Mammary epithelial cell (primary cell): ENCODE measurements around the gene PTPRO.

Experiments
- EZH2 ChIP-seq: IDR thresholded peaks from 2 replicates; pipeline ENCODE4 v1.6.1; 2012; ENCODE audit warnings: low read length, inconsistent platforms, borderline replicate concordance
- TF ChIP-seq, protein P1 (sequence below), 2 donors: IDR thresholded peaks in 1 of 2; conservative IDR thresholded peaks in 1 of 2; 2 replicates each; pipeline ENCODE4 v1.5.1; 2011 to 2012; ENCODE audit warnings: inconsistent platforms in 2 of 2, low read length in 2 of 2, mild to moderate bottlenecking in 2 of 2, control low read depth in 1 of 2, low read depth in 1 of 2; ENCODE audit not compliant: insufficient read depth in 1 of 2; ENCODE audit errors: extremely low read depth in 1 of 2

DNA sequence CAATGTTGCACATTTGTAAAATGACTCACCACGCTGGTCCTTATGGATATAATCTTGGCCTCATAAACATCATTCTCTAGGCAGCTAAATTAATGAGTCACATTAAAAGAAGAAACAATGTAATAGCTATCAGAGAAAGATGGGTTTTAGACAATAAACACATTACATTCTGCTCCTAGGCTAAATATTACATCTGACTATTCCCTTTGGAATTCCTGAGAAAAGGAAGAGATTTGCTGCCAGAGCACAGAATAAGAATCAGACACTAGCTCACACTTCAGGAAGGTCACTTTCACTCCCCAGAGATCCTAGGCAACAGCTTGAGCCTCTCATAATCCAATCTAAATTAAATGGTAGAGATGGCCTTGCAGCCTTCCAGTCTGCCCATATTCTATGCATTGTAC, 218.2 kb downstream of the PTPRO start:
- TF ChIP-seq, protein P1, sequence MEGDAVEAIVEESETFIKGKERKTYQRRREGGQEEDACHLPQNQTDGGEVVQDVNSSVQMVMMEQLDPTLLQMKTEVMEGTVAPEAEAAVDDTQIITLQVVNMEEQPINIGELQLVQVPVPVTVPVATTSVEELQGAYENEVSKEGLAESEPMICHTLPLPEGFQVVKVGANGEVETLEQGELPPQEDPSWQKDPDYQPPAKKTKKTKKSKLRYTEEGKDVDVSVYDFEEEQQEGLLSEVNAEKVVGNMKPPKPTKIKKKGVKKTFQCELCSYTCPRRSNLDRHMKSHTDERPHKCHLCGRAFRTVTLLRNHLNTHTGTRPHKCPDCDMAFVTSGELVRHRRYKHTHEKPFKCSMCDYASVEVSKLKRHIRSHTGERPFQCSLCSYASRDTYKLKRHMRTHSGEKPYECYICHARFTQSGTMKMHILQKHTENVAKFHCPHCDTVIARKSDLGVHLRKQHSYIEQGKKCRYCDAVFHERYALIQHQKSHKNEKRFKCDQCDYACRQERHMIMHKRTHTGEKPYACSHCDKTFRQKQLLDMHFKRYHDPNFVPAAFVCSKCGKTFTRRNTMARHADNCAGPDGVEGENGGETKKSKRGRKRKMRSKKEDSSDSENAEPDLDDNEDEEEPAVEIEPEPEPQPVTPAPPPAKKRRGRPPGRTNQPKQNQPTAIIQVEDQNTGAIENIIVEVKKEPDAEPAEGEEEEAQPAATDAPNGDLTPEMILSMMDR (conservative IDR thresholded peaks at IDR 0.05 in 1 of 2, IDR thresholded peaks at IDR 0.05 in 1 of 2; ENCODE audit: extremely low read depth in 1 of 2, insufficient read depth in 1 of 2, low read depth in 1 of 2, low read length in 2 of 2): no peak
- TF ChIP-seq EZH2: no peak
